NCI-H1092 (cell line): ENCODE results near the gene RPSA.
A peak's percentile ranks its signal among the peaks of the same experiment; 100 is the strongest.
"Not testable (repeated sequence)": the region's sequence is repeated elsewhere in the genome, so short reads cannot be mapped to it uniquely, and the experiment has no call there.

Experiments
- DNase-seq: peaks from one replicate; lab custom pipeline; 2025; lab: John Stamatoyannopoulos, UW

RPSA gene

GRCh38 chr3:39406368-39407258, at the start of gene RPSA:
RPSA (plus strand) TSS chr3:39406720; CDS start chr3:39407654, 934 bp downstream.
- peak; percentile 90 for DNase-seq

GRCh38 chr3:39358333-39358732, 48.2 kb upstream of the RPSA start:
- DNase-seq, result no peak

DNA sequence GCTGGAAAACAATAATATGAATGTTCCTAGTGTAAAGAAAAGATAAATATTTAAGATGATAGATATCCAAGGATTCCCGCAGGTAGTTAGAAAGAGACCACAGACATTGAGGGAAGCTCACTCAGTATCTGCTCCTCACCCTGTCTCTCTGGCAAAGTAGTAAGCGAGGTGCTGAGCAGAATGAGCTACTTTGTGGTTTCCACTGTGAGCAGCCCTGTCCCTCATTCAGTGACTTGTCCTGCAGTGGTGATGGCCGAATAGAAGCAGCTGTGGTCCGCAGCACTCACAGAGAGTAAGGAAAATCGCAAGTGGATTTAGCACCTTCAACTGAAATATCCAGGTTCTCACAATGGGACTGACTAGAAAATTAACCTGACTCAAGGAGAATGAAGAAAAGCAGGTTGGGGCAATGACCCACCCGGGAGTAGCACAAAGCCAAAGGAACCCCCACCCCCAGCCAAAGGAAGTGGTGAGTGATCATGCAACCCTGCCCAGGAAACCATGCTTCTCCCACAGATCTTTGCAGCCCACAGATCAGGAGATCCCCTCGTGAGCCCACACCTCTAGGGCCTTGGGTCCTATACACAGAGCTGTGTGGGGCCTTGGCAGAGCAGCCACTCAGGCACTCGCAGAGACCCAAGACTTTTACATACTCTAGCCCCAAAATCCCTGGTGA, 45.1 kb upstream of the RPSA start:
- no peak for DNase-seq

- peak; percentile 2 for DNase-seq
Observed at GRCh38 chr3:39362192-39362591, 44.3 kb upstream of the RPSA start.

DNA sequence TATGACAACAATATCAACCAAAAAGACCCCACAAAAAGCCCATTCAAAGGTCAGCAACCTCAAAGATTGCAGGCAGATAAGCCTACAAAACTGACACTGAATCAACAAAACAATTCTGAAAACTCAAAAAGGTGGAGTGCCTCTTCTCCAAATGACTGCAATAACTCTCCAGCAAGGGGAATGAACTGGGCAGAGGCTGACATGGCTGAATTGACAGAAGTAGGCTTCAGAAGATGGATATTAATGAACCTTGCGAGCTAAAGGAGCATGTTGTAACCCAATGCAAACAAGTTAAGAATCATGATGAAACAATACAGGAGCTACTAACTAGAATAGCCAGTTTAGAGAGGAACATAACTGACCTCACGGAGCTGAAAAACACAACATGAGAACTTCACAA, 43.7 kb upstream of the RPSA start:
- DNase-seq, result no peak

DNA sequence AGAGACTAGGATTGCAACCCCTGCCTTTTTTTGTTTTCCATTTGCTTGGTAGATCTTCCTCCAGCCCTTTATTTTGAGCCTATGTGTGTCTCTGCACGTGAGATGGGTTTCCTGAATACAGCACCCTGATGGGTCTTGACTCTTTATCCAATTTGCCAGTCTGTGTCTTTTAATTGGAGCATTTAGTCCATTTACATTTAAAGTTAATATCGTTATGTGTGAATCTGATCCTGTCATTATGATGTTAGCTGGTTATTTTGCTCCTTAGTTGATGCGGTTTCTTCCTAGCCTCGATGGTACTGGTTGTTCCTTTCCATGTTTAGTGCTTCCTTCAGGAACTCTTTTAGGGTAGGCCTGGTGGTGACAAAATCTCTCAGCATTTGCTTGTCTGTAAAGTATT, 36.1 kb upstream of the RPSA start:
- DNase-seq, result not testable (repeated sequence)

- no peak for DNase-seq
Observed at GRCh38 chr3:39372833-39373232, 33.7 kb upstream of the RPSA start.

DNA sequence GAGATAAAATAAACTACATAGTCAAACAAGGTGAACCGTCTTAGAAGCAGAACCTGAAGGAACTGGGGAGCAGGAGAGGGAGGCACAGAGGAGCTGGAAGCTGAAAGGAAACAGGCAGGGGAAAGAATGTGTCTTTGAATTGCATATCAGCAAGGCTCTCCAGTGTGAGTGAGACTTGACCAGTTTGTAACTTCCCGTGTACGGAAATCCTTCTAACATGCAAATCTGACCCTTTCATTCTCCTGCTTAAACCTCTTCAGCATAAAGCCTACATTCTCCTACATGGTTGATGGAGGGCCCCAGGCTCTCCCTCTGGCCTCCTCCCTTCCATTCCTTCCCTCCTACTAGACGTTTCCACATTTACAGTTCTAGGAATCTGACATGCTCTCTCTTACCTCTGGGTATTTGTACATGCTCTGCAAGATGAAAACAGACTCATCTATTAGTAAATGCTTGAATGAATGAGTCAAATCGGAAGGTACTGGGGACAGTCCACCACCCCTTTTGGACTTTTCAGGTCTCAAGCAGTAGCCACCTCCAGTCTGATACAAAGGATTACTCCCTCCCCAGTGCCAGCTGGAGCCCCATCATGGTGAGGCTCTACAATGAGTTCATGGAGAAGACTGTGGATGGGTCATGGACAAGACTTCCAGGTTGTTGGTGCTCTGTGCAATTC, 29.4 kb upstream of the RPSA start:
- DNase-seq, result no peak

DNA sequence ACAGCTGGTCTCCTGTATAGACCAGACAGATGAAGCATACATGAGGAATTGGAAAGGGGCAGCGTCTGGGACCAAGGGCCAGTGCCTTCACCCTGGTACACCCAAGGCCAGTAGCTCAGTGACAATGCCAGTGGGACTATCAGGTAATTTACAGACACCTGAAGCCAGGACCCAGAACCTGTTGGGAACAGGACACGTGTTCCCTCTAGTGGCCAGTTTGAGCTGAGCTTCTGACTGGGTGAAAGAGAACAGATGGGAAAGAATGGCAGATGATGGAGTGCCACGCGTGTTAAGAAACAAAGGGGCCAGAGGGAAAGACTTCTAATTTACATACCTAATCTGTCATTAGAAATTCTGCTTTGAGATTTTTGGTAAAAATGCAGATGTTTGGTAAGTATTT, 28.4 kb upstream of the RPSA start:
- DNase-seq, result no peak

- DNase-seq, result no peak
Observed at GRCh38 chr3:39378957-39379777, 27.4 kb upstream of the RPSA start.

GRCh38 chr3:39379778-39380155, 26.8 kb upstream of the RPSA start:
- no peak for DNase-seq

GRCh38 chr3:39381432-39381831, 25.1 kb upstream of the RPSA start:
- no peak for DNase-seq

DNA sequence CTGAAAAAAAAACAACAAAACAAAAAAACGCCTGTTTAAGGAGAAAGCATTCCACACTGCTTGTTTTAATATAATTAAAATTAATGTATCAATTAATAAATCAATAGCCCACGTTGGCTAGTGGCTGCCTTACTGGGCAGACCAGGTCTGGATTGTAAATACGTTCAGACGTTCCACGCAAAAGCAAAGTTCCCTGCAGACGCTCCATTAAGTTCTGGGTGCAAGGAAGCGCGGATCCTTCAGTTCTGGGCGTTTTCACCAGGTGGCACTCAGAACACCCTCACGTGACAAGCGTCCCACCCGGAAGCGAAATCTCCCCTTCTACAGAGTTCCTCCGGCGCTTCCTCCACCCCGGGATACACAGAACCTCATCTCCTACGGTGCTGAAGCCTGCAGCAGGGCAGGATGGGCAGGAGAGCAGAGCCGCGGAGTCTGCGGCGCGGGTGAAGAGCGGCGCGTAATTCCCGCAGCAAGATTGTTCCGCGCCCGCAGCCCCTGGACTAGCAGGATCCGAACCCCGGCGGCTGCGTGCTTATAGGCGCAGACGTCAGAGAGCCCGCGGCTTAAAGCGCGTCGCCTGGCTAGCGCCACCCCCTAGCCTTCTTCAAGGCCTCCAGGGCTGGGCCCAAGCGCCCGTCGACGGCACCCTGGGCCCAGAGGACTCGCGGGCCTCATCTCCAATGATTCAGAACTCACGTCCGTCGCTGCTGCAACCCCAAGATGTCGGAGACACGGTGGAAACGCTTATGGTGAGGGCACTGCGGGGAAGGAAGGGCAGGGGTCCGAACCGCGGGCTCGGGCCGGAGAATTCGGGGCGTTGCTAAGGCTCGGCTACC, 23.3 kb upstream of the RPSA start, which contains the start of gene SLC25A38:
Gene SLC25A38, plus strand, starts transcription at position 326 of the 836 bp plus-strand sequence. Its CDS starts 355 bp downstream, at position 681.
- no peak for DNase-seq

DNA sequence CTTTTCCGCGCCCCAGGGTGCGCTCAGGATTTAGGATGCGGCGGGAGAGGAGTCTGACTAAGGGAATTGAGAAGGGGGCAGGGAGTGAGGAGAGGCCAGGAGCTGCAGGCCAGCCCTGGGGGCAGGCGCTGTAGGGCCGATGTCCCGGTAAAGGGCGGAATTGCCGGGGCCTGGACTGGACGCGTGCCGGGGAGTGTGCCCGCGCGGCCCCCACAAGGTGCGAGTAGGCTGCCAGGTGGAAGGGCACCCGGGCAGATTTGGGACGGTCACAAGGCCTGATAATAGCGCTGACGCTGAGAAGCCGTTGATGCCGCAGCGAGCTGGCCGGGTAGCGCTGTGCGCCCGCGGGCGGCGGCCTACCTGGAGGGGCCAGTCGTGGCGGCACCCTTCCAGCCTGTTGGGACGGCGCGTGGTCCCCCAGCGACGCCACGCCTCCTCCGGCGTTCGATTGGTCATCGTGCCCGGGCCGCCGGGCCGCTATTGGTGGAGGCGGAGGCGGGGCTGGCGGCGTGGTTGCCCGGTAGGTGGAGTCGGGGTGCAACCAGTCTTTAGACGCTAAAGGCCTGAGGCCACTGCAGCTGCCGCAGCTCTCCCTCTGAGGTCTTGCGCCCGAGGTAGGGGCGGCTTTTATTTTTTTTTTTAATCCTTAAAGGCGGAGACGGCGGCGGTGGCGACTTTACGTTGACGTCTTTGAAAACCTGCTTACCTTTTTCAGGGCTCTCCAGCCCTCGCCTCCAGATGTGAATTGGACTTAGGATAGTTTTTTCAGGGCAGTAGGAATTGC, 22.4 kb upstream of the RPSA start:
- no peak for DNase-seq

DNA sequence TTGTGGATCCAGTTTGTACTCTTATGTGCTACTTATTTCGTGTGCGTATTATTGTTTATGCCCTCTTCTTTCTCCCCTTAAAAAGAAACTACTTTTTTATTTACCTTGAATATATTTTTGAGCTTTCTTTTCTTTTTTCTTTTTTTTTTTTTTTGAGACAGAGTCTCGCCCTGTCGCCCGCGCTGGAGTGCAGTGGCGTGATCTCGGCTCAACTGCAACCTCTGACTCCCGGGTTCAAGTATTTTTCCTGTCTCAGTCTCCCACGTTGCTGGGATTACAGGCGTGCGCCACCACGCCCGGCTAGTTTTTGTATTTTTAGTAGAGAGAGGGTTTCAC, 21.9 kb upstream of the RPSA start:
- no peak for DNase-seq

DNA sequence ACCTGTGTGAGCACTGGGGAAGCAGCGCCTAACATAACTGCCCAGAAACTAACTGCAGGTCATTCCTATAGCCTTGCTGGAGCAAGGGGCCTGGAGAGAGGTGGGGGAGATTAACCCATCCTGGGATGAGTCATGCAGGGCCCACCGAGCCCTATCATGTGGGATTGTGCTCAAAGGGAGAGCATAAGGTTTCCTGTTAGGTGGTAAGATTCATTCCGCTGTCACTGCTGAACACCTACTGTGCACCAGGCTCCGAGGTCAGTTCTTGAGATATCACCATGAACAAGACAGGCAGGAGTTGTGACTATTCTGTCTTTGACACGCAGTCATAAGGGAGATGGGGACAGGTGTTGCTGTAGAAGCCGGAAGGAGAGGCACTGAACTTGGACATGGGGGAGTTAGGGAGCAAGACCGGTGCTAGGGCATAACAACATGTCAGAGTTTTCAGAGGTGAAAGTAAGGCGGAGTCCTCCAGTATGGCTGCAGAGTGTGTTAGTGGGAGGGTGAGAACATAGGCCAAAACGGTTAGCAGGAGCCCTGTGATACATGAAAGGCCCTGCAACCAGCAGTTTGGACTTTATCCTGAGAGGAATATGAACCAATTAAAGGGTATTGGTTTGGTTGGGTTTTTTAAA, 20.9 kb upstream of the RPSA start:
- DNase-seq, result no peak

- no peak for DNase-seq
Observed at GRCh38 chr3:39386318-39386717, 20.2 kb upstream of the RPSA start.

DNA sequence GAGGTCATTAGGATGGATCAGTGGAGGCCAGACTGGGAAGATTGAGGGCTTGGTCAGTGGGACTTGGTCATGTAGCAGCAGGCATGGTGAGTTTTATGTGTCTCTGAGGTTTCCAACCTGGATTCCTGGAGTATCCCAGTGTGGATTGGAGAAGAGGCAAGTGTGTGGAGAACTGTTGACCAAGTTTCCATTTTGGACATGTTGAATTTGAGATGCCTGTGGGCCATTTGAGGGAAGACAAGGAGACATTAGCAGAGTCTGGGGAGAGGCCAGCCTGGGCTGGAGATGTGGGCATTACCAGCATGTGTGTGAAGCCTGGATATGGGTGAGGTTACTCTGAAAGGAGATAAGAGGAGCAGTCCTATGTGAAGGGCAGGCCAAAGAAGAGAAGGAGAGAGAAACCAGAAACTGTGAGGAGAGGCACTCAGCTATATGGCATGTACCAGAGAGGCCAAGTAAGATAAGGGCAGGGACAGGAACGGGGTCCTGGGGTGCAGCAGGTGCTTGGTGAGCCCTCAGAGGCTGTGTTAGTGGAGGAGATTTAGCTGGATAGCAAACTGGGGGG, 19.0 kb upstream of the RPSA start:
- no peak for DNase-seq

DNA sequence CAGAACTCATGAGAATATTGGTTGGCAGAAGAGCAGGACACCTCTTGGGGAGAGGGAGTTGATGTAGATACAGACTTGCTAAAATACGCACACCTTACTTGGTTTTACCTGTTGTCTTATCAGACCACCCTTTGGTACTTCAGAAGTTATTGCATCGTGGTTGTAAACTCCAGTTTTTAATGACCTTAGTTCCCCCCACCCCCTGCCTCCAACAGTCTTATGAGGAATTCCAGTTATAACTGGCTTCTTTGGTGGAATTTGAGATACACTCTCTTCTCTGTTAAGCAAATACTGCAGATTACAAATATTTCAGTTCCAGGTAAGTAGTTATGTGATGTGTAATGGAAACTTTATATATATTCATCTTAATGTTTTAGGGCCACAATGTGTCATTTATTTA, 18.4 kb upstream of the RPSA start:
- no peak for DNase-seq
